SK-N-SH treated with all-trans-retinoic acid at 6 μM for 48 hours (cell line): ENCODE results near the gene MYL10.

Experiments used
- ATAC-seq: fragments of 200-7000 bp; cut with Tn5 transposase; 3 replicates; pipeline ENCODE4 v1.9.1; 2020; ENCODE audit warnings: mild to moderate bottlenecking, moderate library complexity
- ARNTL ChIP-seq: fragments of 450-650 bp; formaldehyde crosslinking; IDR thresholded peaks from 2 replicates; pipeline ENCODE4 v1.5.0; 2020; ENCODE audit warnings: low read depth, mild to moderate bottlenecking, moderate library complexity, borderline replicate concordance
- ESRRG ChIP-seq: fragments of 250-450 bp; sonication (Bioruptor Pico); IDR thresholded peaks from 2 replicates; pipeline ENCODE4 v1.6.1; 2021; ENCODE audit warnings: mild to moderate bottlenecking
- GLIS3 ChIP-seq: fragments of 250-450 bp; sonication (Bioruptor Pico); IDR thresholded peaks from 2 replicates; pipeline ENCODE4 v1.5.0; 2020; ENCODE audit warnings: mild to moderate bottlenecking, moderate library complexity
- OSR1 ChIP-seq: fragments of 250-450 bp; sonication (Bioruptor Pico); IDR thresholded peaks from 2 replicates; pipeline ENCODE4 v1.8.0; 2022; ENCODE audit warnings: moderate library complexity, mild to moderate bottlenecking, inconsistent platforms
- RARB ChIP-seq: fragments of 250-450 bp; sonication (Bioruptor Pico); IDR thresholded peaks from 2 replicates; pipeline ENCODE4 v1.8.0; 2021; ENCODE audit warnings: mild to moderate bottlenecking, moderate library complexity
- TCF4 ChIP-seq: fragments of 250-450 bp; sonication (Bioruptor Pico); IDR thresholded peaks from 2 replicates; pipeline ENCODE4 v1.8.0; 2021; ENCODE audit warnings: mild to moderate bottlenecking, moderate library complexity, borderline replicate concordance
- ZC3H10 ChIP-seq: fragments of 250-450 bp; sonication (Bioruptor Pico); IDR thresholded peaks from 2 replicates; pipeline ENCODE4 v1.5.1; 2021; ENCODE audit warnings: mild to moderate bottlenecking, moderate library complexity
- ZFP3 ChIP-seq: fragments of 250-450 bp; sonication (Bioruptor Pico); IDR thresholded peaks from 2 replicates; pipeline ENCODE4 v1.5.0; 2020; ENCODE audit warnings: mild to moderate bottlenecking, moderate library complexity
- ZFP30 ChIP-seq: fragments of 450-650 bp; formaldehyde crosslinking; IDR thresholded peaks from 2 replicates; pipeline ENCODE4 v1.5.0; 2022; ENCODE audit warnings: mild to moderate bottlenecking, moderate library complexity
- ZNF565 ChIP-seq: fragments of 450-650 bp; formaldehyde crosslinking; conservative IDR thresholded peaks from 2 replicates; pipeline ENCODE4 v1.5.0; 2020; ENCODE audit warnings: low read depth, mild to moderate bottlenecking, moderate library complexity
- ZNF70 ChIP-seq: fragments of 450-650 bp; formaldehyde crosslinking; IDR thresholded peaks from 2 replicates; pipeline ENCODE4 v1.5.0; 2020; ENCODE audit warnings: mild to moderate bottlenecking, moderate library complexity
- ZNF8 ChIP-seq: fragments of 450-650 bp; formaldehyde crosslinking; IDR thresholded peaks from 2 replicates; pipeline ENCODE4 v1.5.0; 2020; ENCODE audit warnings: mild to moderate bottlenecking, moderate library complexity
- TF ChIP-seq, protein P1 (sequence below): fragments of 250-450 bp; sonication (Bioruptor Pico); IDR thresholded peaks from 2 replicates; pipeline ENCODE4 v1.5.0; 2020; ENCODE audit warnings: mild to moderate bottlenecking, moderate library complexity
- TF ChIP-seq, protein P2 (sequence below): fragments of 250-450 bp; sonication (Bioruptor Pico); IDR thresholded peaks from 2 replicates; pipeline ENCODE4 v1.5.1; 2020; ENCODE audit warnings: low read depth, mild to moderate bottlenecking, moderate library complexity
- TF ChIP-seq, protein P3 (sequence below): fragments of 250-450 bp; sonication (Bioruptor Pico); IDR thresholded peaks from 2 replicates; pipeline ENCODE4 v1.8.0; 2021; ENCODE audit warnings: low read depth, mild to moderate bottlenecking, moderate library complexity, borderline replicate concordance
- TF ChIP-seq, protein P4 (sequence below): fragments of 250-450 bp; sonication (Bioruptor Pico); IDR thresholded peaks from 2 replicates; pipeline ENCODE4 v1.5.1; 2021; ENCODE audit warnings: mild to moderate bottlenecking, moderate library complexity

Gene MYL10

DNA sequence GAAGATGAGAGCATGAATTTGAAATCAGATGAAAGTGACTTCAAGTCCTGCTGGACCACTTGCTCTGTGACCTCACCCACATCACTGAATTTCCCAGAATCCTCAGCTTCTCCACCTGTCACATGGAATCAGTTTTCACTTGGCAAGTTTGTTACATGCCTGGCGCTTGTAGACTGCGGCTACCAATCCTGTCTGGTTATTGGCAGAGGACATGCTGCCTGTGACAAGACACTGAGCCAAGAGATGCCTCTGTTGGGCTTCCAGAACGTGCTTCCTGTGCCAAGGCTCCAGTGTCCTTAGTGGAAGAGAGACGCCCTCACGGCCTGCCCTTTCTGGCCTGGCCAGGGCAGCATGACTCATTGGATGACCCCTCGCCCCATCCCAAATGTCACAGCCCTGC is 4.4 kb upstream of the MYL10 start (continued):
- TF ChIP-seq, protein P1, sequence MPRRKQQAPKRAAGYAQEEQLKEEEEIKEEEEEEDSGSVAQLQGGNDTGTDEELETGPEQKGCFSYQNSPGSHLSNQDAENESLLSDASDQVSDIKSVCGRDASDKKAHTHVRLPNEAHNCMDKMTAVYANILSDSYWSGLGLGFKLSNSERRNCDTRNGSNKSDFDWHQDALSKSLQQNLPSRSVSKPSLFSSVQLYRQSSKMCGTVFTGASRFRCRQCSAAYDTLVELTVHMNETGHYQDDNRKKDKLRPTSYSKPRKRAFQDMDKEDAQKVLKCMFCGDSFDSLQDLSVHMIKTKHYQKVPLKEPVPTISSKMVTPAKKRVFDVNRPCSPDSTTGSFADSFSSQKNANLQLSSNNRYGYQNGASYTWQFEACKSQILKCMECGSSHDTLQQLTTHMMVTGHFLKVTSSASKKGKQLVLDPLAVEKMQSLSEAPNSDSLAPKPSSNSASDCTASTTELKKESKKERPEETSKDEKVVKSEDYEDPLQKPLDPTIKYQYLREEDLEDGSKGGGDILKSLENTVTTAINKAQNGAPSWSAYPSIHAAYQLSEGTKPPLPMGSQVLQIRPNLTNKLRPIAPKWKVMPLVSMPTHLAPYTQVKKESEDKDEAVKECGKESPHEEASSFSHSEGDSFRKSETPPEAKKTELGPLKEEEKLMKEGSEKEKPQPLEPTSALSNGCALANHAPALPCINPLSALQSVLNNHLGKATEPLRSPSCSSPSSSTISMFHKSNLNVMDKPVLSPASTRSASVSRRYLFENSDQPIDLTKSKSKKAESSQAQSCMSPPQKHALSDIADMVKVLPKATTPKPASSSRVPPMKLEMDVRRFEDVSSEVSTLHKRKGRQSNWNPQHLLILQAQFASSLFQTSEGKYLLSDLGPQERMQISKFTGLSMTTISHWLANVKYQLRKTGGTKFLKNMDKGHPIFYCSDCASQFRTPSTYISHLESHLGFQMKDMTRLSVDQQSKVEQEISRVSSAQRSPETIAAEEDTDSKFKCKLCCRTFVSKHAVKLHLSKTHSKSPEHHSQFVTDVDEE (CRISPR knock-in tag): no peak
- TF ChIP-seq ARNTL: no peak
- TF ChIP-seq, all 23 proteins: peak for 0

DNA sequence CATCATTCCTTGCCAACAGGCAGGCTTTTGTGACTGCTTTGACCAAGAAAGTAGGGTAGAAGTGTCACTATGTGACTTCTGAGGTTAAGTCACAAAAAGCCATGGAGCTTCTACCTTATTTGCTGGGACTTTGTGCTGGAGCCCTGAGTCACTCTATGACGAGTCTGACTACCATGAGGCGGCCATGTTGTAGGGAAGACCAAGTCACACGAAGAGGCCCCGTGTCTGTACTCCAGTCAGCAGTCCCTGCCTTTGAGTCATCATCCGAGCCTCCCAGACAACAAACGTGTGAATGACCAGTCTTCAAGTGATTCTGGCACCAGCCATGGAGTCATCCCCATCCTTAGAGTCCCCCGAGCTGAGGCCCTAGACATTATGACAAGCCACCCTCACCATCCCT is 3.5 kb upstream of the MYL10 start:
- ATAC-seq: no peak
- TF ChIP-seq ZNF8 (CRISPR knock-in tag) (no peak), ZNF565 (CRISPR knock-in tag) (peak; percentile 98)

DNA sequence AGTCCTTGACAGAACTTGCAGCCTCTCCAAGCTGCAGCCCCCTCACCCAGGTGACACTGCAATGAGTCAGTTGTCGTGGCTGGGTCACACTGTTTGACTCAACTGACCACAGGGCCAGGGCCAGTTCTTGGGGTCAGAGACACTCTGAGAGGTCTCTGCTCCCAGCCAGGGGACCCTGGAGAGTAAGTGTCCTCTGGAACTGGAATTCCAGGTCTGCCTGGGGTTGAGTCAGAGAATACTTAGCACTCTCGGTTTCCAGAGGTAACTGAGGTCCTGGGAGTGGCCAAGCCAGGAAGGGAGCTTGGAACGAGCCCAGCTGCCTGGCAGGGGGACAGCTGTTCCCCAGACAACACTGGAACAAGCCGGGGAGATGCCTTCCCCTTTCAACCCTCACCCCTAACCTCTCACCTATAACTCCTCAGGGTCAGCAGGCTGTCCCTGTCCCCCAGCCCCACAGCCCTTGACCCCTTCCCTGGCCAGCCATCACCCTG is 2.2 kb upstream of the MYL10 start:
- TF ChIP-seq ZFP30 (CRISPR knock-in tag) (no peak), ZFP3 (CRISPR knock-in tag) (no peak), GLIS3 (CRISPR knock-in tag) (no peak), TCF4 (no peak), RARB (no peak), ARNTL (no peak)
- TF ChIP-seq, protein P2, sequence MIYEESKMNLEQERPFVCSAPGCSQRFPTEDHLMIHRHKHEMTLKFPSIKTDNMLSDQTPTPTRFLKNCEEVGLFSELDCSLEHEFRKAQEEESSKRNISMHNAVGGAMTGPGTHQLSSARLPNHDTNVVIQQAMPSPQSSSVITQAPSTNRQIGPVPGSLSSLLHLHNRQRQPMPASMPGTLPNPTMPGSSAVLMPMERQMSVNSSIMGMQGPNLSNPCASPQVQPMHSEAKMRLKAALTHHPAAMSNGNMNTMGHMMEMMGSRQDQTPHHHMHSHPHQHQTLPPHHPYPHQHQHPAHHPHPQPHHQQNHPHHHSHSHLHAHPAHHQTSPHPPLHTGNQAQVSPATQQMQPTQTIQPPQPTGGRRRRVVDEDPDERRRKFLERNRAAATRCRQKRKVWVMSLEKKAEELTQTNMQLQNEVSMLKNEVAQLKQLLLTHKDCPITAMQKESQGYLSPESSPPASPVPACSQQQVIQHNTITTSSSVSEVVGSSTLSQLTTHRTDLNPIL: no peak
- ATAC-seq: peak; percentile 37

DNA sequence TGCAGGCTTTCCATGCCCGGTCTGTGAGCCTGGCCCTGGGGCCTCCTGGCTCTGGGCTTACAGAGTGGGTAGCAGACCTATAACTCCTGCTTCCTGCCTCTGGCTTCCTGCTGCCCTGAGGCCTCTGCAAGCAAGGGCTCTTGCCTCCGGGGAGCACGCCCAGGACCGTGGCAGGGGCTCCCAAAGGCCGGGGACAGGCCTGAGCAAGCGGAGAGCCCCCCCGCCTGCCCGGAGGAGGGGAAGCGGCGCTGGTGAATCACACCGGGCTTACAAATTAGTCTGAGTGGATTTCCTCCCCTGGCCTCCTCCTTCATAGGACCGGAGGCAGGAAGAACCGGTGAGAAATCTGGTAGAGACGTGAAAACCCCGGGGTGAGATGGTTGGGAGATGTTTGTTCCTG is 1.5 kb upstream of the MYL10 start:
- peak; percentile 72 for ATAC-seq
- TF ChIP-seq, protein P3, sequence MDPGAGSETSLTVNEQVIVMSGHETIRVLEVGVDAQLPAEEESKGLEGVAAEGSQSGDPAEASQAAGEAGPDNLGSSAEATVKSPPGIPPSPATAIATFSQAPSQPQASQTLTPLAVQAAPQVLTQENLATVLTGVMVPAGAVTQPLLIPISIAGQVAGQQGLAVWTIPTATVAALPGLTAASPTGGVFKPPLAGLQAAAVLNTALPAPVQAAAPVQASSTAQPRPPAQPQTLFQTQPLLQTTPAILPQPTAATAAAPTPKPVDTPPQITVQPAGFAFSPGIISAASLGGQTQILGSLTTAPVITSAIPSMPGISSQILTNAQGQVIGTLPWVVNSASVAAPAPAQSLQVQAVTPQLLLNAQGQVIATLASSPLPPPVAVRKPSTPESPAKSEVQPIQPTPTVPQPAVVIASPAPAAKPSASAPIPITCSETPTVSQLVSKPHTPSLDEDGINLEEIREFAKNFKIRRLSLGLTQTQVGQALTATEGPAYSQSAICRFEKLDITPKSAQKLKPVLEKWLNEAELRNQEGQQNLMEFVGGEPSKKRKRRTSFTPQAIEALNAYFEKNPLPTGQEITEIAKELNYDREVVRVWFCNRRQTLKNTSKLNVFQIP: no peak
- no peak for TF ChIP-seq ESRRG (CRISPR knock-in tag)
- TF ChIP-seq ZNF70 (CRISPR knock-in tag): no peak
- TF ChIP-seq, protein P2: no peak
- no peak for TF ChIP-seq GLIS3 (CRISPR knock-in tag)
- TF ChIP-seq ZNF565 (CRISPR knock-in tag): no peak
- TF ChIP-seq OSR1 (CRISPR knock-in tag): no peak
- TF ChIP-seq, all 23 proteins: peak for 0

DNA sequence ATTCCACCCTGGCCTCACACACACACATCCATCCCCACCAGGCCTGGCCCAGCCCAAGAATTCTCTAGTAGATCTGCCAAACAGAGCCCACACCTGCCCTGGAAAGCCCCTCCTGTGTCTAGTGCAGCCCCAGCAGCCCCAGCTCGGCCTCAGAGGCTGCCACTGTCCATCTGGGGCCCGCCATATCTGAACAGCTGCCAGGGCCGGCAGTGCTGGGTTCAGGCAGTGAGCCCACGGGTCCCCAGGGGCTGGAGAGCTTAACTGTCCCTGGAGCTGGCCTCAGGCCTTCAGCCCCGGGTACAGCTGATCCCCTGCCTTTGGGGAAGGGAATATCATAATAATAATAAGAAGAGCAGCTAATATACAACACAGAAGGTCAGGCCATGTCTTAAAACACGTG is 574 bp downstream of the MYL10 start:
- no peak for ATAC-seq
- TF ChIP-seq, protein P2: no peak

DNA sequence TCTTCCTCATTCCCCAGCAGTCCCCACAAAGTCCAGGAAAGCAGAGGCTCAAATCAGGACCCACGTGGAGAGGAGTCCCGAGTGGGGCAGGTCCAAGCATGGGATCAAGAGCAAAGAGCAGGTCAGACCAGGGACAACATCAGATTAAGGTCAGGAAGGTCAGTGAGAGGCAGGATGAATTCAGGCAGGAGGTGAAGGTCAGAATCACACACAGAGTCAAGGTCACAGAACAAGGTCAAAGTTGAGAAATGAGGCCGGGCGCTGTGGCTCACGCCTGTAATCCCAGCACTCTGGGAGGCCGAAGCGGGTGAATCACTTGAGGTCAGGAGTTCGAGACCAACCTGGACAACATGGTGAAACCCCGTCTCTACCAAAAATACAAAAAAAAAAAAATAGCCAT is 2.3 kb downstream of the MYL10 start:
- no peak for ATAC-seq
- TF ChIP-seq, protein P3: no peak
- TF ChIP-seq ZFP3 (CRISPR knock-in tag): no peak
- TF ChIP-seq, protein P2: no peak
- no peak for TF ChIP-seq ZNF70 (CRISPR knock-in tag)
- TF ChIP-seq, protein P1 (CRISPR knock-in tag): no peak
- TF ChIP-seq ESRRG (CRISPR knock-in tag): no peak
- TF ChIP-seq, protein P4, sequence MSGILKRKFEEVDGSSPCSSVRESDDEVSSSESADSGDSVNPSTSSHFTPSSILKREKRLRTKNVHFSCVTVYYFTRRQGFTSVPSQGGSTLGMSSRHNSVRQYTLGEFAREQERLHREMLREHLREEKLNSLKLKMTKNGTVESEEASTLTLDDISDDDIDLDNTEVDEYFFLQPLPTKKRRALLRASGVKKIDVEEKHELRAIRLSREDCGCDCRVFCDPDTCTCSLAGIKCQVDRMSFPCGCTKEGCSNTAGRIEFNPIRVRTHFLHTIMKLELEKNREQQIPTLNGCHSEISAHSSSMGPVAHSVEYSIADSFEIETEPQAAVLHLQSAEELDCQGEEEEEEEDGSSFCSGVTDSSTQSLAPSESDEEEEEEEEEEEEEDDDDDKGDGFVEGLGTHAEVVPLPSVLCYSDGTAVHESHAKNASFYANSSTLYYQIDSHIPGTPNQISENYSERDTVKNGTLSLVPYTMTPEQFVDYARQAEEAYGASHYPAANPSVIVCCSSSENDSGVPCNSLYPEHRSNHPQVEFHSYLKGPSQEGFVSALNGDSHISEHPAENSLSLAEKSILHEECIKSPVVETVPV (CRISPR knock-in tag): no peak
- TF ChIP-seq ZC3H10 (CRISPR knock-in tag): no peak
